RWPE2 (cell line): ENCODE results near the gene ARMCX6.
"Not testable (repeated sequence)": the region's sequence is repeated elsewhere in the genome, so short reads cannot be mapped to it uniquely, and the experiment has no call there.

Experiments used
- ATAC-seq: fragments of 200-7000 bp; cut with Tn5 transposase; 3 replicates; pipeline ENCODE4 v1.9.1; 2021; ENCODE audit warnings: low read depth
- DNase-seq: peaks from one replicate; pipeline ENCODE4 v3.0.0-alpha.2; 2020; ENCODE audit warnings: low spot score
- H3K27ac ChIP-seq: fragments of 450-650 bp; 2 replicates; pipeline ENCODE4 v1.5.1; 2017; ENCODE audit warnings: mild to moderate bottlenecking; ENCODE audit not compliant: poor library complexity, severe bottlenecking
- H3K27me3 ChIP-seq: fragments of 250-450 bp; sonication (Bioruptor Pico); 2 replicates; pipeline ENCODE4 v1.5.1; 2021; ENCODE audit warnings: mild to moderate bottlenecking, moderate library complexity; ENCODE audit not compliant: insufficient read depth, poor library complexity, severe bottlenecking
- H3K36me3 ChIP-seq: fragments of 250-450 bp; sonication (Bioruptor Pico); 2 replicates; pipeline ENCODE4 v1.5.1; 2020; ENCODE audit warnings: low read depth, mild to moderate bottlenecking, moderate library complexity
- H3K4me1 ChIP-seq: fragments of 250-450 bp; sonication (Bioruptor Pico); 2 replicates; pipeline ENCODE4 v1.5.1; 2021; ENCODE audit warnings: mild to moderate bottlenecking, moderate library complexity; ENCODE audit not compliant: insufficient read depth, poor library complexity, severe bottlenecking
- H3K4me3 ChIP-seq: fragments of 250-450 bp; sonication (Bioruptor Pico); 2 replicates; pipeline ENCODE4 v1.5.1; 2021; ENCODE audit warnings: mild to moderate bottlenecking, moderate library complexity; ENCODE audit not compliant: severe bottlenecking
- H3K9me3 ChIP-seq: fragments of 250-450 bp; sonication (Bioruptor Pico); 2 replicates; pipeline ENCODE4 v1.5.1; 2021; ENCODE audit warnings: mild to moderate bottlenecking, moderate library complexity; ENCODE audit not compliant: severe bottlenecking
- TF ChIP-seq, protein P1 (sequence below): fragments of 450-650 bp; IDR thresholded peaks from one replicate; pipeline ENCODE4 v1.5.1; 2017; ENCODE audit warnings: mild to moderate bottlenecking, moderate library complexity; ENCODE audit not compliant: poor library complexity, severe bottlenecking

ARMCX6 gene

DNA sequence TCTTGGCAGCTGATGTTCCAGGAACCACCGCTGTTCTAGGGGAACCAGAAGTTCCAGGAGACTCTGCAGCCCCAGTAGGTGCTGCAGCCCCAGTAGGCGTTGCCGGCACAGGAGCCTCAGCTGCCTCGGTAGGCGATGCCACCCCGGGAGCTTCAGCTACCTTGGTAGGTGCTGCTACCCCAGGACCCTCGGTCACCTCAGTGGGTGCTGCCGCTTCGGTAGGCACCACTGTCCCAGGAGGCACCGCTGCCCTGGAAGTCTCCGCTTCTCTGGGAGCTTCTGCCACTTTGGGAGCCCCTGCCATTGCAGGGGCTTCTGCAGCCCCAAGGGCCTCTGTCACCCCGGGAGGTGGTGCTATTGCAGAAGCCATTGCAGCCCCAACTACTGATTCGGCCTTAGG, 39.0 kb upstream of the ARMCX6 start:
- H3K27me3 ChIP-seq: no peaks in the 10 kb centered on the region
- no peaks in the 10 kb centered on the region for H3K36me3 ChIP-seq
- no peaks in the 10 kb centered on the region for H3K9me3 ChIP-seq
- TF ChIP-seq, protein P1, sequence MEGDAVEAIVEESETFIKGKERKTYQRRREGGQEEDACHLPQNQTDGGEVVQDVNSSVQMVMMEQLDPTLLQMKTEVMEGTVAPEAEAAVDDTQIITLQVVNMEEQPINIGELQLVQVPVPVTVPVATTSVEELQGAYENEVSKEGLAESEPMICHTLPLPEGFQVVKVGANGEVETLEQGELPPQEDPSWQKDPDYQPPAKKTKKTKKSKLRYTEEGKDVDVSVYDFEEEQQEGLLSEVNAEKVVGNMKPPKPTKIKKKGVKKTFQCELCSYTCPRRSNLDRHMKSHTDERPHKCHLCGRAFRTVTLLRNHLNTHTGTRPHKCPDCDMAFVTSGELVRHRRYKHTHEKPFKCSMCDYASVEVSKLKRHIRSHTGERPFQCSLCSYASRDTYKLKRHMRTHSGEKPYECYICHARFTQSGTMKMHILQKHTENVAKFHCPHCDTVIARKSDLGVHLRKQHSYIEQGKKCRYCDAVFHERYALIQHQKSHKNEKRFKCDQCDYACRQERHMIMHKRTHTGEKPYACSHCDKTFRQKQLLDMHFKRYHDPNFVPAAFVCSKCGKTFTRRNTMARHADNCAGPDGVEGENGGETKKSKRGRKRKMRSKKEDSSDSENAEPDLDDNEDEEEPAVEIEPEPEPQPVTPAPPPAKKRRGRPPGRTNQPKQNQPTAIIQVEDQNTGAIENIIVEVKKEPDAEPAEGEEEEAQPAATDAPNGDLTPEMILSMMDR: no peak
- no peaks in the 10 kb centered on the region for H3K4me1 ChIP-seq
- H3K4me3 ChIP-seq: no peak overlapping the region
- DNase-seq (no peak), ATAC-seq (no peak)
- no peak overlapping the region for H3K27ac ChIP-seq

DNA sequence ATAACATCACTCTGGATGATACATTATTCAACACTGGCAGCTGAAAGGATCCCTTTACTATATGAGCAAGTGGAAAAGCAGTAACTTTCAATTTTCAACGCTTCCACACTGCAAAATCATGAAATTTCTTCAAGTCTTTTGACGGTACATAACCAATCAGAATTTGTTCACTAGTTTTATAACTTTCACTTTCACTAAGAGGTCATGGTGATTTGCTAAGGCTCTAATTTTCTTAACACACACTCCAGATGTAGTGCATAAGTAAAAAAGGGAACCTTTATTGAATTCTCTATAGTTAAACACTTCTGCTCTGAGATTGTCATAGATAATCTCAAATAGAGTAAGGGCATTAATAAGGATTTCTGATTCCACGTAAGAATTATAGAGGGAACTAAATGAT, 37.7 kb upstream of the ARMCX6 start:
- H3K4me1 ChIP-seq: no peaks in the 10 kb centered on the region
- H3K9me3 ChIP-seq: no peaks in the 10 kb centered on the region
- no peaks in the 10 kb centered on the region for H3K27me3 ChIP-seq
- no peak overlapping the region for H3K27ac ChIP-seq
- no peak for ATAC-seq
- H3K36me3 ChIP-seq: no peaks in the 10 kb centered on the region
- DNase-seq: no peak
- H3K4me3 ChIP-seq: no peak overlapping the region
- TF ChIP-seq, protein P1: no peak

DNA sequence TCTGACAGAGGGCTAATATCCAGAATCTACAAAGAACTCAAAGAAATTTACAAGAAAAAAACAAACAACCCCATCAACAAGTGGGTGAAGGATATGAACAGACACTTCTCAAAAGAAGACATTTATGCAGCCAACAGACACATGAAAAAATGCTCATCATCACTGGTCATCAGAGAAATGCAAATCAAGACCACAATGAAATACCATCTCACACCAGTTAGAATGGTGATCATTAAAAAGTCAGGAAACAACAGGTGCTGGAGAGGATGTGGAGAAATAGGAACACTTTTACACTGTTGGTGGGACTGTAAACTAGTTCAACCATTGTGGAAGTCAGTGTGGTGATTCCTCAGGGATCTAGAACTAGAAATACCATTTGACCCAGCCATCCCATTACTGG, 29.9 kb upstream of the ARMCX6 start:
- H3K9me3 ChIP-seq, H3K27me3 ChIP-seq, H3K4me3 ChIP-seq, ATAC-seq, DNase-seq, H3K27ac ChIP-seq, H3K36me3 ChIP-seq, H3K4me1 ChIP-seq: not testable (repeated sequence)

DNA sequence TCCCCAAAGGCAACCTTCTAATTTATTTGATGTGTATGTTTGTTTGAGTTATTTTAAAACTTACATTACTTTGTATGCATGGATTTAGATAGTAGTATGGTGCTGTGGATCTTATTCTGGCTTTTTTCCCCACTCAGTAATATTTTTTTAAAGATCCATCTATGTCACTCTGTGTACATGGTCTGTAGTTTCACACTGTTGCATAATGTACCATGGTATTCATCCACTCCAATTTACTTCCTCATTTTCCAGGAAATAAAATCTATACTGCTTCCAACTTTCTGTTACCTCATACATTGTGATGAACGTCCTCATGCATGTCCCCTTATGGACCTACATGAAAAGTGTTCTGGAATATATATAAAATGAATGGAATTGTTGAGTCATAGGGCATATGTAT, 24.3 kb upstream of the ARMCX6 start:
- no peak for ATAC-seq

DNA sequence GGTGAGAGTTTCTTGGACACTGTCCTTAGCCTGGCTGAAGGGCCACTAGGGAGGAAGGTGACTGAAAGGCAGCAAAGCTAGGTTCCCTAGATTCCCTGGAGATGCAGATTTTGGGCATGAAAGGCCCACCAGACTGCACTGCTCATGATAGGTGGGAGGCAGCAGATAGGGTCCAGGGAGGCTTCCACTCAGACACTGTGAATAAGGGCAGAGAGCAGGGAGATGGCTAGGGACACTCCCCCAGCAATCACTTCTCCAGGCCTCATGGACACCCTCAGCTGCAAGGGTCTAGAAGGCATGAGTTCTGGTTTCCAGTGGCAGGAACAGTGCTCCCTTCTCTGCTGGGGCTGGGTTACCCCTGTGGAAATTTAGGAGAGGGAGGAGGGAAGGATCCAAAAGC, 21.8 kb upstream of the ARMCX6 start:
- Histone ChIP-seq H3K27me3 (no peaks in the 10 kb centered on the region), H3K36me3 (no peaks in the 10 kb centered on the region), H3K4me3 (no peak overlapping the region), H3K27ac (no peak overlapping the region), H3K4me1 (no peaks in the 10 kb centered on the region), H3K9me3 (no peaks in the 10 kb centered on the region)
- ATAC-seq (no peak), DNase-seq (no peak)
- TF ChIP-seq, protein P1: no peak

More for the DNA sequence above, 24.3 kb upstream of the ARMCX6 start:
- Histone ChIP-seq H3K27ac (no peak overlapping the region), H3K4me3 (no peak overlapping the region), H3K27me3 (no peaks in the 10 kb centered on the region), H3K9me3 (no peaks in the 10 kb centered on the region), H3K4me1 (no peaks in the 10 kb centered on the region), H3K36me3 (no peaks in the 10 kb centered on the region)
- no peak for DNase-seq
- TF ChIP-seq, protein P1: no peak
